GM18909 (cell line): ENCODE measurements around the gene OTOP2.
"Not testable (repeated sequence)": the region's sequence is repeated elsewhere in the genome, so short reads cannot be mapped to it uniquely, and the experiment has no call there.

ENCODE experiments used
- ATAC-seq: cut with Tn5 transposase; IDR thresholded peaks from one replicate; pipeline ENCODE4 v1.9.1; 2021; ENCODE audit warnings: mild to moderate bottlenecking; ENCODE audit not compliant: unreplicated experiment, poor library complexity

Gene OTOP2

DNA sequence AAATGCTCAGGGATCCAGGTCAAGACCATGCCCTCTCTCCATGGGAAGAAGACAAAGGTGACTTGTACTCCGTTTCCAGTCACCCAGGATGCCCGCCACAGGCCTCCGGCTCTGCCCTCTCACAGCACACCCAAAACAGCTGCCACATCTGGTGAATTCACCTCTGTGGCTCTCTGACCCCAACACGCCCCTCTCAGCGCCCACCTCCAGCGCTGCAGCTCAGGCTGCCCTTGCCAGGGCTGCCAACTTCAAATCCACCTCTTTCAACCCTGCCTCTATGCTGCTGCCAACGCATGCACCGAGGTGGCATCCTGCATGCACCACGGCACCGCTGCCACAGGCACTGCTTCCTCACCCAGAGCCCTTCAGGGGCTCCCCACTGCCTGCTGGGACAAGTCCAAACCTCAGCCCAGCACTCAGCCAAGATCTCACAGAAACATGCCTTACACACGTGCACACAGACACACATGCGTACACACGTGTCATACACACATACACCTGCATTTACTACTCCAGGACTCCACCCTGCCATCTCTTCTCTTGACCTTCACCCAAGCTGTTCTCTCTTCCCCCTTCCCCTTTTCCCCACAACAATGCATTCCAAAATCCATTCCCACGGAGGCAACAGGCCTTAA lies 41.0 kb downstream of the OTOP2 start:
- ATAC-seq: no peak

DNA sequence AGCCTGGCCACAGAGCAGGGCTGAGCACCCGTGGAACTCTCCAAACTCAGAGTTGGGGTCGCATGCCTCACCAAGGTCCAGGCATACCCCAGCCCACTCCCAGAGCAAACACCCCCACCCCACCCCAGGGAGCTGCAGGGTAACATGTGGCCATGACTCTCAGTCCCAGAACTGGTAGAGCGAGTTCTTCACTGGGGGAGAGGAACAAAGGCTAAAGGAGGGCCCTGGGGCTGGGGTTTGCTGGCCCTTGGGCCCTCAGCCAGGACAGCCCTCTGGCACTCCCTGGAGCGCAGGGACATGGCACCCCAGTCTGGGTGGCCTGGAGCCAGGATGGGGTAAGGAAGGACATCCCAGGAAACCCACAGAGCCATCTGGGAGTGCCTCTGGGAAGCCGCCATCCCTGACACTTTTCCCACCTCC lies 44.3 kb downstream of the OTOP2 start:
- ATAC-seq: no peak

DNA sequence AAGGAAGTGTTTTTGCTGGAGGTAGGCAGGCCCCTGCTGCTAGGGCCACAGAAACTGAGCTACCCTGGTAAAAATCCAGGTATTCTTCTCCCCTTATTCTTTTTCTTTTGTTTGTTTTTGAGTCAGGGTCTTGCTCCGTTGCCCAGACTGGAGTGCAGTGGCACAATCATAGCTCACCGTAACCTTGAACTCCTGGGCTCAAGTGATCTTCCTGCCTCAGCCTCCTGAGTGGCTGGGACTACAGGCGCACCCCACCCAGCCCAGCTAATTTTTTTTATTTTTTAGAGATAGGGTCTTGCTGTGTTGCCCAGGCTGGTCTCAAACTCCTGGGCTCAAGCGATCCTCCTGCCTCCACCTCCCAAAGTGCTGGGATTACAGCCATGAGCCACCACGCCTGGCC lies 45.4 kb downstream of the OTOP2 start:
- not testable (repeated sequence) for ATAC-seq

DNA sequence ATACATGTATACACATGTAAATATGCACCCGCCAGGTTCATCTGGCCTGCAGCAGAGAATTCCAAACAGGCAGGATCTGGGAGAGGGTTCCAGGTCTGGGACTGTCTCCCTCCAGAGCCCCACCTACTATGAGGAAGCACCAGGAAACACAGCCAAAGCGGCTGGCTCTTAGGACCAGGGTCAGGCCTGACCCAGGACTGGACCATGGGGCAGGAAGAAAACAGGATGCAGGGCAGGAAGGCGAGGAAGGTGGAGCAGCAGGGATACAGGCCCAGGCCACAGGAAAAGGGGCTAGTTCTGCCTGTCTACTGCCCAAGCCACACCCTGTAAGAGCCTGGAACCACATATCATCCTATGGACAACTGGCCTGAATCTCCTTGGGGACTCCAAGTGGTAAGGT lies 46.3 kb downstream of the OTOP2 start:
- ATAC-seq: no peak

DNA sequence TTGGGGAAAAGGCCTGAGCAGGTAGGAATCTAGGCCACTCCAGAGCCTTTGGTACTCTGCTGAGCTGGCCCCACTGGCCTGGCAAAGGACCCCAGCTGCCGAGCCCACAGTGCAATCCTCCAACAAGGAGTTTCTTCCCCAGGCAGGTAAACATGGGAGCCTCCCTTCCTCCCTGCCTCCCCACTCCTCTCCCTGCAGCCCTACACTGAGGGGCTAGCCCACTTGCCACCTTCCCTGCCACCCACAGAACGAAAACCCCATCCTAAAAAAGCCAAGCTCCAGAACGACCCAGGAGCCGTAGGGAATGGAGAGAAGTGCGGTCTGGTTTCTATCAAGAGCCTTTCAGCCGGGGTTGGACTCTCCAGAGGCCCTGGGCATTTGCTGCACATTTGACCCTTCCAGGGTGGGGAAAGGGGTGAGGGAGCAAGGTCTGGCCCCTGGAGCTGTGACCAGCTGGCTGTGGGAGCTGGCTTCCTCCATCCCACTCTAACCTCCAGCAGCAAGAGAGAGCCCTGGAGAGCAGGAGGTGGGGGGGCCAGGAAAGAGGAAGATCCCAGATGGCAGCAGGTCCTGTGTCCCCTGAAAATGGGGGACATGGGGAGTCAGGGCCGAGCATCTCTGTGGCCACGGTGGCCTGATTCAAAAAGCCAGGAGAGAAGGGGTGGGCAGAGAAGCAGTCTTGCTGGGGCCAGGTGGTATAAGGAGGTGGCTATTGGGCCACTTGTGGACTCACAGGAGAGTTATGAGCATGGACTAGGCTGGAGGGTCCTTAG lies 47.2 kb downstream of the OTOP2 start:
- ATAC-seq: no peak

DNA sequence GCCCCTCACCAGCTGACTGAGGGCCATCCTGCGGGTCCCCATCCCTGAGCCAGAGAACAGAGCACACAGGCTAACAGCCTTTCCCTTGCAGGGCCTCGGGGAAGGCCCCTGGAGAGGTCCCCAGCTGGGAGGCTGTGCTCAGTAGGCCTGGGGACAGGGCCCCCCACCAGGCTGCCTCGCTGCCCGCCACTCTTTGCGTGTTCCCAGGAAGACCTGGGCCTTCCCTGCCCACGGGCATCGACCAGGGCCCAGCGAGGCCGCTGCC lies 47.7 kb downstream of the OTOP2 start:
- no peak for ATAC-seq

DNA sequence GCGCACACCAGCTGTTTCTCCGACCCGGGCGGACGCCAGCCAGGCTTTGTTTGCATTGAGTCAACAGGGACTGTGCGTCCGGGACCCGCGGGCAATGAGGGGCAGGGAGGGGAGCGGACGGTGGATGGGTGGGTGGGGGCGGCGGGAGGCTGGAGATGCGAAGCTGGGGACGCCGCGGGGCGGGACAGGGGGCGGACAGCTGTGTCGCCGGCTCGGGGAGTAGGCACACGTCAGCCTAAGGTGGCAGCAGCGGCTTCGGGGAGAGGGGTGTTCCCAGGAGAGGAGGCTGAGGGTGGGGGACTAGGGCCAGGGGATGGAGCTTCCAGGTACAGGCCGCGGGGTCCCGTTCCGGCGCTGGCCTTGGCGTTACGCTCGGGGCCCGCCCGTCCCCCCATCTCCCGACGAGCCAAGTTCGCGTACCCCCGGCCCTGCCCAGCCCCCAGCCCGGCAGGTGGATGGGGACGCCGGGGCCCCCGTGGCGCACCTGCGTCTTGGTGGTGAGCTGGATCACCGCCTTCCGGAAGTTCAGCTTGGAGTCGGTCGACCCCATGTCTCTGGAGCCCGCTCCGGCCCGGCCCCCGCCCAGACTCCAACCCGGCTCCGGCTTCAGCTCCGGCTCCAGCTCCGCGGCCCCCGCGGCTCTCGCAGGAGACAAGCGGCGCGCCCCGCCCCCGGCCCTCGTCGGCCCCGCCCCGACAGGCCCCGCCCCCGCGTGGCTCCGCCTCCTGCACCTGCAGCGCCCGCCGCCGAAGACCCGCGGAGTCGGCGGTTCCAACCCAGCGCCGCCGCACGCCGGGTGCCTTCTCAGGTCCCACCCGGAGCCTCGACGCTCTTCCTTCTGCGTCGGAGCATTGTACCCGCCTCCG lies 48.3 kb downstream of the OTOP2 start, which contains the start of gene HID1:
Gene HID1, minus strand, starts transcription at position 653 of the 866 bp plus-strand sequence. Its CDS starts 103 bp downstream, at position 550.
- ATAC-seq: no peak

DNA sequence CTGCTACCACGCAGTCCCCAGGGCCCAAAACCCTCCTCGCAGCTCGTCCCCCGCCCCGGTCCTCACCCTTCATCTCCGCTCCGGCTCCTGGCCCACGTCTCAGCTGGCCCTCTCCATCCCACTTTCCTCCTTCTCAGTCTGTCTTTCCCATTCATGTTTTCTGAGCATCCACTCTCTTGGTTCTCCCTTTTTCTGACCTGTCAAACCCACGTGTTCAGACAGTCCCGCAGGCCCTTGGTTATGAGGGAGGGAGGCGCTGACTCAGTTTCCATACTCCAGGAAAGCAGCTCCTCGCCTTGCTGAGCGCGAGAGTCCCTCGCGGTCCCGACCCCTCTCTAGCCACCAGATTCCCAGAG lies 48.9 kb downstream of the OTOP2 start:
- ATAC-seq: no peak

DNA sequence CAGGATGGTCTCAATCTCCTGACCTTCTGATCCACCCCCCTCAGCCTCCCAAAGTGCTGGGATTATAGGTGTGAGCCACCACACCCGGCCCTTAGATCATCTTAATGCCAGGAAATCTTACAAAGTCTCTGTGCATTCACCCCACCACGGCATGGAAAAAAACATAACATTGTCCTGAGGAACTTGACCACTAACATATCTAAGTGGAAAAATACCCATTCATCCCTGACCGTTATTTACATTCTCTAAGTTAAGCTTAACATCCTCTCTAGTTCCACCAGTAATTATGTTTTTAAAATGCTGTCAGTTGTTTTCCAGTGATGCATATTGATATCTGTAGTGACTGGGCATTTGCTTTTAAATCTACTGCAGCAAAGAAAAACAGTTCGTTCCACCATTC lies 51.9 kb downstream of the OTOP2 start:
- ATAC-seq: no peak

DNA sequence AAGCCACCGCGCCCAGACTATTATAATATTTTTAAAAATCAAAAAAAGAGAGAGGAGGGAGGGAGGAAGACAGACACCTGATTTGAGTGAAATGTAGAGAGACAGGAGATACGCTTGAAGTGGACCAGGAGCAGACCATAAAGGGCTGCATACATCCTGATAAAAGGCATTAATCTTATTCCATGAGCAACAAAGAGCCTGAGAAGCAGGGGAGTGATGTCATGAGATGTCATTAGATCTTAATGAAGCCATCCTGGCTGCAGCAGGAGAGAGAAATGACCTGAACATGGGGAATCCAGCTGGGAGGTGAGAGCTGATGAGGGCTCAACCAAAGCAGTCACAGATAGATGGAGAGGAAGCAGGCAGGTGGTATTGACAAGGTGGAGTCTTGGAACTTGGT lies 53.7 kb downstream of the OTOP2 start:
- ATAC-seq: no peak

DNA sequence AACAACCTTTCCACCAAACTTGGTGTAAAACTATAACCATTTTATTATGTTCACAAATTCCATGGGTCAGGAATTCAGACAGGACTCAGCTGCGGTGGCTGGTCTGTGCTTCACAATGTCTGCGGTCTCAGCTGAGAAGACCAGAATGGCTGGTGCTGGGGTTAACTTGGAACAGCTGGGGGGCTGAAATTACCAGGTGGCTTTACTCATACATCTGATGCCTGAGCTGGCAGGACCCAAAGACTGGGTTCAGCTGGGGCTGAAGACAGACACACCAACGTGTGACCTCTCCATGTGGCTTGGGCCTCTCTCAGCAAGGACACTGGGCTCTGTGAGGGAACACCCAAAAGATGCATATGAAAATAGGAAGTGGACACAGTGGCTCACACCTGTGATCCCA lies 54.2 kb downstream of the OTOP2 start:
- no peak for ATAC-seq

DNA sequence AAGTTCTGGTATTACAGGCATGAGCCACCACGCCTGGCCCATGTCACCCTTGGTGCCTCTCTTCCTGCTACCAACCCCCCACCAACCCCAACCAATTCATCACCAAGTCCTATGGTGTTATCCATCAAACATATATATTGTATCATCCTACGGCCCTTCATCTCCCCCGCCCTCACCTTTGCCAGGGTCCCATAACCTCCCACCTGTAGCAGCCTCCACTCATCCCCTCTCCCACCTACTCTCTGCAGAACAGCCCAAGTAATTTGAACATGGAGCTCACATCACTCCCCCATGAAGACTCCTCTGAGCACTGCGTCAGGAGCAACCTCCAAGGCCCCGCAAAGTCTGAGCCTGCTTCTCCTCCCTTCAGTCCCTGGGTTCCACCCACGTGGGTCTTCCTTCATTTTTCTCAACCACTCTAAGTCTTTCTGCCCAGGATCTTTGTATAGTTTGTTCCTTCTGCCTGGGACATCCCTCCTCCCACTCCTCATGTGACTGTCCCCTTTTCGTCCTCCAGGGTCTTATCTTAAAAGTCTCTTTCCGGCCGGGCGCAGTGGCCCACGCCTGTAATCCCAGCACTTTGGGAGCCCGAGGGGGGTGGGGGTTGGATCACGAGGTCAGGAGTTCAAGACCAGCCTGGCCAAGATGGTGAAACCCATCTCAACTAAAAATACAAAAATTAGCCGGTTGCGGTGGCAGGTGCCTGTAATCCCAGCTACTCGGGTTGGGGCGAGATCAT lies 55.5 kb downstream of the OTOP2 start:
- ATAC-seq: no peak

DNA sequence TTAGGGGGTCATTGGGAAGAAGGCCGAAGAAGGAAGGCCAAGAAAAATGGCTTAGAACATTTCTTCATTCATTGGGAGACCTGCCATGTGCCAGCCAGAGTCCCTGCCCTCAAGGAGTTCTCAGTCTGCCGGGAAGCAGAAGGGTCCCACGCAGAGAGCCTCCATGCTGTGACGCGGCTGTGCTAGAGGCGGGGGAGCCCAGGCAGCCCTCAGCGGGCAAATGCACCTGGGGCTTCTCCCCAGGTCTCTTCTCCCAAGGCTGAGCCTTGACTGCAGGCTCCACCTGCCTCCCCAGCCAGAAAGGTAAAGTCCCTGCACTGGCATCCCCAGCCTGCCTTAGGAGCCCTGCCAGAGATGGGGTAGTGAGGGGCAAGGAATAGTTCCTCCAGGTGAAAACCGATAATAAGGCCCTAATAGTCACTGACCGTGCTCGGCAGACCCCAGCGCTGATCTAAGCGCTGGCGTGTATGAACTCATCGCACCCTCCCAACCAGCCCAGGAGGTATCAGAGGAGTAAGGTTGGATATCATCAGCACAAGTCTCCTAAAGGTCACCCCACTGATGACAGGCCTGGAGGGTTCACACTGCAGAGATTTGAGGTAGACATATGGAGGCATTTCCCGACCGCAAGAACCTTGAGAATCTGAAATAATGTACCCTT lies 57.4 kb downstream of the OTOP2 start:
- no peak for ATAC-seq

DNA sequence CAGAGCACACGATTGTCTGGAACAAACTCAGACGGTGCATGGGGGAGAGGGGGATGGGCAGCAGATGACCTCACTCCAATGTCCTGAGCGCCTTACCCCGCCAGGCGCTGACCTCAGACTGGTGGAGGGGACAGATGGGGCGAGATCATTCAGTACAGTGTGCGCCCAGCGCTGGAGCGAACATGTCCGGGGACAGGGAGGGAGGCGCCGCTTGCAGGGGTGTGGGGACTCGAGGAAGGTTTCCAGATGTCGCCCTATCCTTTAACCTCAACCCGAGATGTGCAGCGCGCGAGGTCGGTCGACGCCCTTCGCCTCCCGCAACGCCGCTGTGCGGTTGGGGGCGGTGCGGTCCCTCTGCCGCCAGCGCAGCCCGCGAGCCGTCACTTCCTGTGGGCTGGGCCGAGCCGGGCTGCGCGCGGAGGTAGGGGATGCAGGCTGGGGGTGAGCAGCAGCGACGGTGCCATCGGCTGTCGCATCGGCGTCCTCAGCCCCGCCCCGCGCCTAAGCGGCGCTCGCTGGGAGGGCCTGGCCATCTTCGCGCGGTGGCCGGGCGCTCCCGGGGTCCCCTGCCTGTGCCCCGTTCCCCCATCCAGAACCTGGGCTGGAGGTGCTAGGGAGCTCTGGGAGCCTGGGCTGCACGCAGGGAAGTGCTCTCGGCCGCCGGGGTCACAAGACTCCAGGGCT lies 58.0 kb downstream of the OTOP2 start:
- ATAC-seq: peak; percentile 65

DNA sequence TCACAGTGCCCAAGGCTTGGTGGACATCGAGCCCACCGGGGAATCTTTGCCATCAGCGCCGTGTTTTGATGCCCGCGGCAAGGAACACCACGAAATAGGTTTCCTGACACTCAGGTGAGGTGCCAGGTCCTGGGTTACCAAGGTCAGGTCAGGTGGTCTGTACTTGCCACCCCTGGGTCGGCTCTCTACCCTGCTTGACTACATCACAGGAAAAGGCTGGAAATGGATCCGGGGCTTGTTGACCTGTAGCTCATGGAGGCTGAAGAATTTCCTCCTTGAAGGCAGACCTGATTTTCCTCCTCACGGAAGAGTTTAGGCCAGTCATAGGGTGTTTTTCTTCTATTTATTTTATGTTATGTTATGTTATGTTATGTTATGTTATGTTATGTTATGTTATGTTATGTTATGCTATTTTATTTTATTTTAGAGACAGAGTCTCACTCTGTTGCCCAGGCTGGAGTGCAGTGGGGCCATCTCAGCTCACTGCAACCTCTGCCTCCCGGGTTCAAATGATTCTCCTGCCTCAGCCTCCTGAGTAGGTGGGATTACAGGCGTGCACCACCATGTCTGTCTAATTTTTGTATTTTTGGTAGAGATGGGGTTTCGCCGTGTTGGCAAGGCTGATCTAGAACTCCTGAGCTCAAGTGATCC lies 58.7 kb downstream of the OTOP2 start:
- not testable (repeated sequence) for ATAC-seq
